ENCODE results near the gene DNAJB5. TPM values are rescaled to one million over a fixed set of nuclear protein-coding genes. Genes with fewer than 3 reads are reported as not detected.

The DNAJB5 gene
- total RNA-seq, result 9.8 and 13.3 TPM in 2 replicates

DNA sequence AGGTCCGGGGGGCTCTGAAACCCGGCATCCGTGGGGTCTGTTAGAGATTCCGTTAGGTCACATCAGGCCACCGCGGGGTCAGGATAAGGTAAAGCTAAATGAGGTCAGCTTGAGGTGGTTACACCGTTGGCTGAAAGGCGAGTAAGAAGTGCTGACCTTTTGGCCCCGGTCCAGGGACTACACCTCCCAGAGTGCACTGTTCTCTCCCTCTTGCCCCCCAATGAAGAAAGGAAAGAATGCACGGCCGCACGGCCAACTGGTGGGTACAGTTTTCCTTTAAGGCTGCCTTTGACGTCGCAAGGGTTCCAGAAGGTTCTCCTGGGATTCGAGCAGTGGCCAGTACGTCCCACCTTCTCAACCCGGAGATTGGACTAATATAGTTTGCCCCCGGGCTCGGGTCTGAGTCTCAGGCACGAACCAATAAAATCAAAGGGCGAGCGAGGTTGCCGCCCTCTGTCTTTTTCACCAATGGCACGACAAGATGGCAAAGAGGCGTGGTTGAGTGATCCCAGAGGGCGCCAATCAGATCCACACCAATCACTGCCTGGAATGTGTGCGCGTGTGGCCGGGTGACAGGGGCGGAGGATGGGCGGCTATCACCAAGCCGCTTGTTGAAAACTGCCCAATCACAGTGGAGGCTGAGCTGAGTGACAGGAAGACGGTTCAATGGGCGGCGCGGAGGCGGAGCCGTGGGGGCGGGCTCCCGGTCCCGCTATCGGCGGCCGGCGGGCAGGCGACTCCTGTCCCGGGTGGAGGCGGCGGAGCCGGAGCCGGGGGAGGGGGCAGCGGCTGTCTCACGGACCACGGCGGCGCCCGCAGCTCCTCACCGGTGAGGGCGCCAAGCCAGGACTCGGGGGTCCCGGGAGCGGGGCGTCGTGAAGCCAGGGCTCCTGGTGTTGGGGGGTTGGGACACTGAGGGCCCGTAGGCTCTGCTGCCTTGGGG lies at the start of gene DNAJB5:
Gene DNAJB5 (plus strand): TSS at position 743 of the 943 bp plus-strand sequence. CDS start 886 bp downstream, outside the sequence.

DNA sequence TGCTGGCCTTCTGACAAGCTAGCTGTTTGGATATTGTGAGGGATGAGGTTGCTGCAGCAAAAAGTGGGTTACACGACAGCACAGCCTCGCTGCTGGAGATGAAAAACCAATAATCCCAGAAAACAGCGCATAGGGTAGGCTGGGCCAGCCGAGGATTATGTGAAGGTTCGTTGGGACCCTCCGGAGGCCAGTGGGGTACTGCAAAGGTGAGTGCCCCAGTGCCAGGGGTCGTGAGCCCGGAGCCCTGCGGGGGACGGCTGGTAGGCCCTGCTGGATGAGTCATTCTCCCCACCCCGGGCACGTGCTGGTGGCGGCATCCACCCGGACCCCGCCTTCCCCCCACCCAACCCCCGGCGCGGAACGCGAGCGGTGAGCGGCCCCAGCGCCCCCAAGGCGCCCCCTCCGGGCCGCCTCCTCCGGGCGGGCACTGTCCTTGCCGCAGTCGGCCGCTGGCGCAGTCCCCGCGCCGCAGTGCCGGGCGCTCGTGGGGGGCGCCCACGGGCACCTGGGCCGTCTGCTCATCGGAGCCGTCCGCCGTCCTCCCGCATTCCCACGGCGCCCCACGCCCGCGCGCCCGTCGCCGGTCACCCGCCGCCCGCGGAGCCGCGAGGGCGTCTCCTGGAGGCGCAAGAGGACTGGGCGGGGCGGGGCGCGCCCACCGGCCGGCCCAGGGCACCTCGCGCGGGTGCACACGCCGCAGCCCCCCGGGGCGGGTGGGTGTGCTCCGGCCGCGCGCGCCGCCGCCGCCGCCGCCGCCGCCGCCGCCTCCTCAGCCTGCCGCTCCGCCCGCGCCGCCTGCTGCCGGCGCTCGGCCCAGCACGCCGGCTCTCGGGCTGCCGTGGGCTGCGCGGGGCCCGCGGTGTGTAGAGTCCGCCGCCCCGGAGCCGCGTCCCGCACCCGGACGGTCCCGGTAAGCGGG lies 31.8 kb upstream of the DNAJB5 start, which contains the start of gene PHF24:
Gene PHF24 (plus strand): TSS at position 794 of the 919 bp plus-strand sequence. CDS start 13,014 bp downstream, outside the sequence.

Other genes starting within 250 kb of the DNAJB5 start
- under 0.01 TPM in 1 of 2 replicates, not detected in the other for gene PHF24, start 31.5 kb upstream of the DNAJB5 start, total RNA-seq
- gene VCP, start 82.9 kb downstream of the DNAJB5 start, total RNA-seq, result 360 and 426 TPM in 2 replicates
- 6.5 and 7.5 TPM in 2 replicates for gene FANCG, start 90.2 kb downstream of the DNAJB5 start, total RNA-seq
- gene PIGO, start 106.8 kb downstream of the DNAJB5 start, total RNA-seq, result 10.5 and 11.4 TPM in 2 replicates
- 175 and 201 TPM in 2 replicates for gene STOML2, start 113.4 kb downstream of the DNAJB5 start, total RNA-seq
- gene ATOSB, start 126.1 kb downstream of the DNAJB5 start, total RNA-seq, result 11.4 and 13.2 TPM in 2 replicates
- gene UNC13B, start 172.3 kb downstream of the DNAJB5 start, total RNA-seq, result 14.9 and 17.6 TPM in 2 replicates